ENCODE data around the gene ZFYVE9.
A peak's percentile ranks its signal among the peaks of the same experiment; 100 is the strongest.
"Not testable (repeated sequence)": the region's sequence is repeated elsewhere in the genome, so short reads cannot be mapped to it uniquely, and the experiment has no call there.

Gene ZFYVE9

DNA sequence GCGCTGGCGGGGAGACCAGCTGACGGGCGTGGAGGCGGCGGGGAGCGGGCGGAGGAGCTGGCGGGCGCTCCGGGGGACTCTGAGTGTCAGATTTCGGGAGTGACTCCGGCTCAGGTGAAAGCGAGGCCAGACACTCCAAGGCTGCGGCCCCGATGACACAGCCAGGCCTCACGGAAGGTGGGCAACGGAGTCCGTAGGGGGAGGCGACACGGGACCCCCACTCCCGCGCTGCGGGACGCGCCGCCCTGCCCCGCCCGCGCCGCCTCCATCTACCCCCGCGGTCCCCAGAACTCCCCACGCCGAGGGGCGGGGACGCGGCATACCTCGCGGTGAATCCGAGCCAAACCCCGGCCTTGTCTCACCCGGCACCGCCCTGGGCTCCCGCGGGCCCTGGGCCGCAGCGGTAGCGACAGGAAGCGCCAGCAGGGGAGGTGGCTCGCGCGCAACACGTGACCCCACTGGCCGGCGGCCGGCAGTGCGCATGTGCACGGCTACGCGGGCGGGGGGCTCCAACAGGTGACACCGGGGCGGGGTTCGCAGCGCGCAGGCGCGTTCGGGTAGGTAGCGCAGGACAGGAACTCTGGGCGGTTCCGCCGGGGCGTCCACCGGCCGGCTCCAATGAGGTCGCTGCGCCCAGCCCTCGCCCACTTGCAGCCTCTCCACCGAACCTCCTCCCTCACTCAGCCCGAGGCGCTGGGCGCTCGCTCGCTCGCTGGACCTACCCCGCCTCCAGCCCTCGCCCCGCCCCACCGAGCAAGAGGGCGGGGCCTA lies 224.0 kb downstream of the ZFYVE9 start, which contains the start of gene CC2D1B:
CC2D1B (minus strand) TSS at position 460 of the 771 bp plus-strand sequence. CDS start 1,585 bp downstream, outside the sequence.
- peaks cover 22% of the 10 kb centered on the region for H3K4me1 Mint-ChIP-seq
- H3K27ac Mint-ChIP-seq, result peak within 1 kb of the TSS; percentile 83 to 98 (median 96)
- no peaks in the 10 kb centered on the region for H3K9me3 Mint-ChIP-seq
- peaks cover 18% of the 10 kb centered on the region for H3K36me3 Mint-ChIP-seq (ENCODE audit: low read depth)
- H3K4me3 Mint-ChIP-seq, result peak within 1 kb of the TSS; percentile 97
- peaks cover 12% of the 10 kb centered on the region for H3K27me3 Mint-ChIP-seq (ENCODE audit: low read depth)
- peak in 2 of 3 experiments; percentile 11 to 18 for TF ChIP-seq CTCF (IDR thresholded peaks at IDR 0.05; ENCODE audit: unreplicated experiment in 3 of 3)

DNA sequence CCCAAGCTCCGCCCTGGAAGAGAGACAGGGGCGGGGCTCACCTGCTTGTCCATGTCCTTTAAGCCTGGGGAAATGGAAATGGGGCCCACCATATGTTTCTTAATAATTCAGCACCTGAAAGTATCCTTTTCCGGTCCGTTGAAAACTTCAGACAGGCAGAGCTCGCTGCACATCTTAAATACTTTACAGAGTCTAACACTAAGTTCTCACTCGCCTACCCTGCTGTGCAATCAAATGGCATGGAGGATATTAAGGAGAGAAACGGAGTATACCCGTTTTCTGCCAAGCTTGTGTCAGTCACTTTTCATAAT lies 224.6 kb downstream of the ZFYVE9 start:
- Mint-ChIP-seq H3K4me1 (peaks cover 22% of the 10 kb centered on the region), H3K36me3 (ENCODE audit: low read depth) (peaks cover 13% of the 10 kb centered on the region), H3K9me3 (no peaks in the 10 kb centered on the region), H3K27me3 (ENCODE audit: low read depth) (peaks cover 12% of the 10 kb centered on the region), H3K4me3 (peak overlapping the region; percentile 97), H3K27ac (peak overlapping the region in 2 of 3 experiments; percentile 72 to 81)
- TF ChIP-seq CTCF (IDR thresholded peaks at IDR 0.05; ENCODE audit: unreplicated experiment in 3 of 3), result no peak

GRCh38 chr1:52367272-52367671 lies 225.4 kb downstream of the ZFYVE9 start:
- peaks cover 5% of the 10 kb centered on the region for H3K36me3 Mint-ChIP-seq (ENCODE audit: low read depth)
- H3K4me1 Mint-ChIP-seq, result peaks cover 22% of the 10 kb centered on the region
- peak overlapping the region in 1 of 3 experiments; percentile 67 for H3K27ac Mint-ChIP-seq
- peak overlapping the region; percentile 97 for H3K4me3 Mint-ChIP-seq
- no peaks in the 10 kb centered on the region for H3K9me3 Mint-ChIP-seq
- no peak for TF ChIP-seq CTCF (IDR thresholded peaks at IDR 0.05; ENCODE audit: unreplicated experiment in 3 of 3)
- H3K27me3 Mint-ChIP-seq (ENCODE audit: low read depth), result peaks cover 12% of the 10 kb centered on the region

GRCh38 chr1:52368383-52369172 lies 226.7 kb downstream of the ZFYVE9 start:
- peak overlapping the region in 2 of 3 experiments; percentile 69 to 78 for H3K27ac Mint-ChIP-seq
- H3K27me3 Mint-ChIP-seq (ENCODE audit: low read depth), result peaks cover 12% of the 10 kb centered on the region
- H3K4me1 Mint-ChIP-seq, result peaks cover 22% of the 10 kb centered on the region
- H3K36me3 Mint-ChIP-seq (ENCODE audit: low read depth), result peaks cover 3% of the 10 kb centered on the region
- peak overlapping the region; percentile 77 to 84 (median 80) for H3K4me3 Mint-ChIP-seq
- no peaks in the 10 kb centered on the region for H3K9me3 Mint-ChIP-seq
- no peak for TF ChIP-seq CTCF (IDR thresholded peaks at IDR 0.05; ENCODE audit: unreplicated experiment in 3 of 3)

DNA sequence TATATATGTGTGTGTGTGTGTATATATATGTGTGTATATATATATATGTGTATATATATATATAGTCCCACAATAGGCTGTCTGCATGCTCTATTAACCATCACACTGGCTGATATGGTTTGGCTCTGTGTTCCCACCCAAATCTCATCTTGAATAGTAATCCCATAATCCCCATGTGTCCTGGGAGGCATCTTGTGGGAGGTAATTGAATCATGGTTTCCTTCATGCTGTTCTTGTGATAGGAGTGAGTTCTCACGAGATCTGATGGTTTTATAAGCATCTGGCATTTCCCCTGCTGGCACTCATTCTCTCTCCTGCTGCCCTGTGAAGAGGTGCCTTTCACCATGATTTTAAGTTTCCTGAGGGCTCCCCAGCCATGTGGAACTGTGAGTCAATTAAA lies 228.0 kb downstream of the ZFYVE9 start:
- H3K27me3 Mint-ChIP-seq (ENCODE audit: low read depth), result peaks cover 12% of the 10 kb centered on the region
- H3K9me3 Mint-ChIP-seq, H3K27ac Mint-ChIP-seq, H3K4me3 Mint-ChIP-seq: not testable (repeated sequence)
- peaks cover 11% of the 10 kb centered on the region for H3K36me3 Mint-ChIP-seq (ENCODE audit: low read depth)
- H3K4me1 Mint-ChIP-seq, result peaks cover 16% of the 10 kb centered on the region

- no peaks in the 10 kb centered on the region for H3K27me3 Mint-ChIP-seq (ENCODE audit: low read depth)
- no peak overlapping the region for H3K4me3 Mint-ChIP-seq
- no peak for TF ChIP-seq CTCF (IDR thresholded peaks at IDR 0.05; ENCODE audit: unreplicated experiment in 3 of 3)
- H3K4me1 Mint-ChIP-seq, result no peaks in the 10 kb centered on the region
- peaks cover 37% of the 10 kb centered on the region for H3K36me3 Mint-ChIP-seq (ENCODE audit: low read depth)
- no peaks in the 10 kb centered on the region for H3K9me3 Mint-ChIP-seq
- H3K27ac Mint-ChIP-seq, result no peak overlapping the region
Observed at GRCh38 chr1:52385376-52385775, 243.5 kb downstream of the ZFYVE9 start.
